GM23248 (cell line): ENCODE data around the gene CLEC3A. TPM values are rescaled to one million over a fixed set of nuclear protein-coding genes. Genes with fewer than 3 reads are reported as not detected.

ENCODE experiments used
- DNase-seq: peaks from one replicate; pipeline ENCODE4 v3.0.0-alpha.2; 2015
- H2AFZ ChIP-seq: fragments of 200-600 bp; sonication (generic); 2 replicates; pipeline ENCODE4 v1.6.1; 2016; ENCODE audit warnings: antibody characterized with exemption
- H3F3A ChIP-seq: fragments of 200-600 bp; sonication (generic); 2 replicates; pipeline ENCODE4 v1.6.1; 2016; ENCODE audit warnings: mild to moderate bottlenecking, antibody characterized with exemption, mixed run types; ENCODE audit not compliant: insufficient read depth
- H3K27ac ChIP-seq: fragments of 200-600 bp; sonication (generic); 2 replicates; pipeline ENCODE4 v1.5.1; 2016; ENCODE audit warnings: mild to moderate bottlenecking
- H3K27me3 ChIP-seq: fragments of 200-600 bp; sonication (generic); replicated peaks from 2 replicates; pipeline ENCODE4 v1.6.1; 2016; ENCODE audit warnings: mild to moderate bottlenecking; ENCODE audit not compliant: insufficient read depth
- H3K36me3 ChIP-seq: fragments of 200-600 bp; sonication (generic); 2 replicates; pipeline ENCODE4 v1.6.1; 2016; ENCODE audit warnings: low read depth, mild to moderate bottlenecking
- H3K4me1 ChIP-seq: fragments of 200-600 bp; sonication (generic); 2 replicates; pipeline ENCODE4 v1.6.1; 2016; ENCODE audit warnings: mild to moderate bottlenecking; ENCODE audit not compliant: insufficient read depth
- H3K4me2 ChIP-seq: fragments of 200-600 bp; sonication (generic); one replicate; pipeline ENCODE4 v1.6.1; 2016; ENCODE audit warnings: mild to moderate bottlenecking; ENCODE audit not compliant: unreplicated experiment
- H3K4me3 ChIP-seq: fragments of 200-600 bp; sonication (generic); 2 replicates; pipeline ENCODE4 v1.5.1; 2016; ENCODE audit warnings: mild to moderate bottlenecking
- H3K79me2 ChIP-seq: fragments of 200-600 bp; sonication (generic); 2 replicates; pipeline ENCODE4 v1.6.1; 2016; ENCODE audit warnings: mild to moderate bottlenecking; ENCODE audit not compliant: insufficient read depth
- H3K9ac ChIP-seq: fragments of 200-600 bp; sonication (generic); 2 replicates; pipeline ENCODE4 v1.6.1; 2016; ENCODE audit warnings: mild to moderate bottlenecking
- H3K9me2 ChIP-seq: fragments of 200-600 bp; sonication (generic); 2 replicates; pipeline ENCODE4 v1.6.1; 2016; ENCODE audit warnings: mixed run types, mild to moderate bottlenecking, moderate library complexity; ENCODE audit not compliant: insufficient read depth
- H3K9me3 ChIP-seq: fragments of 200-600 bp; sonication (generic); one replicate; pipeline ENCODE4 v1.6.1; 2017; ENCODE audit warnings: low read depth
- H4K20me1 ChIP-seq: fragments of 200-600 bp; sonication (generic); 2 replicates; pipeline ENCODE4 v1.6.0; 2016; ENCODE audit not compliant: insufficient read depth
- EZH2 ChIP-seq: fragments of 200-600 bp; sonication (generic); IDR thresholded peaks from 2 replicates; pipeline ENCODE4 v1.6.1; 2018; ENCODE audit warnings: antibody characterized with exemption, mild to moderate bottlenecking; ENCODE audit not compliant: insufficient read depth, poor library complexity, severe bottlenecking
- EZH2phosphoT487 ChIP-seq: fragments of 200-600 bp; sonication (generic); IDR thresholded peaks from 2 replicates; pipeline ENCODE4 v1.6.1; 2018; ENCODE audit warnings: antibody characterized with exemption, moderate library complexity, mild to moderate bottlenecking, low read depth; ENCODE audit not compliant: insufficient read depth
- WGBS, 2 experiments: methylation state at CpG; one replicate each; pipeline ENCODE4 v1.1.6; 2015 to 2017; ENCODE audit warnings: low lambda C conversion rate in 2 of 2, low coverage in 1 of 2; ENCODE audit errors: missing lambda C conversion rate in 2 of 2; 5-methylcytosine and 5-hydroxymethylcytosine counted together
- in situ Hi-C: fragments of 300-500 bp; cut with MboI; formaldehyde crosslinking; loops from 2 replicates; pipeline ENCODE4 v1.15.0; 2020
- polyA plus RNA-seq: library from polyadenylated mRNA; unstranded; fragments of >200 nt; fragmentation: Nextera tagmentation; extraction: Ambion mirVana; gene quantifications from 2 replicates; pipeline ENCODE4 v1.2.1, GENCODE V29; 2016
- total RNA-seq: library from RNA; depleted of rRNA; stranded (reverse); fragments of >200 nt; shearing (Covaris generic); gene quantifications from 2 replicates; pipeline ENCODE4 v1.2.3, GENCODE V29; 2014

CLEC3A gene
- total and polyA plus RNA-seq, 2 experiments from 2014 or later, result not detected

DNA sequence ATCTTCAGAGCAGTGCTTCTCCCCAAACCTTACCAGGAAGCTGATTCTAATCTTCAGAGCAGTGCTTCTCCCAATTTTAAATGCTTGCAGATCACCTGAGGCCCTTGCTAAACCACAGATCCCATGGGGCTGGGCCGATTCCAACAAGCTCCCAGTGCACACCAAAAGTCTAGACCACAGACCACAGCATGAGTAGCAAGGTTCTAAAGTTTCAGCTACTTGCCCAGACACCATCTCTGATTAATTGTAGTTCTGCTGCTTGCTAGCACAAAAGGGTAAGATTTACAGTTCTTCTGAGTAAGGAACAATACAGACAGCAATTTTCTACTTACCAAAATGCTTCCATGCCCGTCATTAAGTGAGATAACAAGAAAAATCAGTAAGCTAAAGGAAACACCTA lies 12.2 kb downstream of the CLEC3A start:
- Histone ChIP-seq H3K4me3 (no peak overlapping the region), H3K27me3 (no peaks in the 10 kb centered on the region), H3K27ac (no peak overlapping the region), H3K9me2 (no peaks in the 10 kb centered on the region), H3F3A (no peaks in the 10 kb centered on the region), H3K79me2 (no peaks in the 10 kb centered on the region), H3K9me3 (no peaks in the 10 kb centered on the region), H4K20me1 (no peaks in the 10 kb centered on the region), H3K4me1 (no peaks in the 10 kb centered on the region), H3K9ac (no peak overlapping the region), H2AFZ (no peak overlapping the region), H3K36me3 (no peaks in the 10 kb centered on the region), H3K4me2 (no peak overlapping the region)
- 9 to 18% methylated on average over 2 of the region's 2 CpGs for WGBS, 2 experiments
- no peak for DNase-seq
- TF ChIP-seq EZH2phosphoT487 (no peak), EZH2 (no peak)
- in situ Hi-C loops, result no loop called here

DNA sequence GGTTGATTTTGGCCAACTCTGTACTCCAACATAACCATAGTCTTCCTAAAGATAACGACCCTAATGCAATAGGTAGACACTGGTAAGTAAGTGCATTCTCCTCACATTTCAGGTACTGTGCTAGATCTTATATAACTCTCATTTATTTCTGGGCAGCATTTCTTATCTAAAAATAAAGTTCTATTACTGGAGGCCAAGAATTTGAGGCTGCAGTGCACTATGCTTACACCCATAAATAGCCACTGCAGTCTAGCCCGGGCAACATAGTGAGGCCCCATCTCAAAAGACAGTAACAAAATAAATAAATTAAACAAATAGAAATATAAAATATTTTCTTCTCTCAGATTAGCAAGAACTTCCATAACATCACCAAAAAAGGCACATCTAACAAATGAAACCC lies 12.7 kb downstream of the CLEC3A start:
- no peaks in the 10 kb centered on the region for H3K36me3 ChIP-seq
- no peaks in the 10 kb centered on the region for H3K79me2 ChIP-seq
- H3K9me3 ChIP-seq, result no peaks in the 10 kb centered on the region
- DNase-seq, result no peak
- H3K27me3 ChIP-seq, result no peaks in the 10 kb centered on the region
- H3K9me2 ChIP-seq, result no peaks in the 10 kb centered on the region
- TF ChIP-seq EZH2phosphoT487 (no peak), EZH2 (no peak)
- in situ Hi-C loops, result no loop called here
- 25 to 32% methylated on average over 2 of the region's 2 CpGs for WGBS, 2 experiments
- no peak overlapping the region for H3K9ac ChIP-seq
- no peaks in the 10 kb centered on the region for H4K20me1 ChIP-seq
- no peaks in the 10 kb centered on the region for H3F3A ChIP-seq
- no peak overlapping the region for H3K27ac ChIP-seq
- H2AFZ ChIP-seq, result no peak overlapping the region
- H3K4me2 ChIP-seq, result no peak overlapping the region
- no peaks in the 10 kb centered on the region for H3K4me1 ChIP-seq
- no peak overlapping the region for H3K4me3 ChIP-seq

DNA sequence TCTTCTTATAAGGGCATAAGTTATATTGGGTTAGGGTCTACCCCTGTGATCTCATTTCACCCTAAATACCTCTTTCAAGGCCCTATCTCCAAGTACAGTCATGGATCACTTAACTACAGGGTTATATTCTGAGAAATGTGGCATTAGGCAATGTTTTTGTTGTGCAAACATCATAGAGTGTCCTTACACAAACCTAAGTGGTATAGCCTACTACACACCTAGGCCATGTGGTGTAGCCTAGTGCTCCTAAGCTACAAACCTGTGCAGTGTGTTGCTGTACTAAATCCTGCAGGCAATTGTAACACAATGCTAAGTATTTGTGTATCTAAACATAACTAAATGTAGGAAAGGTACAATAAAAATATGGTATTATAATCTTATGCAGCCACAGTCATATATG lies 18.0 kb downstream of the CLEC3A start:
- Histone ChIP-seq H2AFZ (no peak overlapping the region), H3K4me2 (no peak overlapping the region), H3K27ac (no peak overlapping the region), H3K4me3 (no peak overlapping the region), H3K9me2 (no peaks in the 10 kb centered on the region), H3F3A (no peaks in the 10 kb centered on the region), H3K4me1 (no peaks in the 10 kb centered on the region), H3K9ac (no peak overlapping the region), H4K20me1 (no peaks in the 10 kb centered on the region), H3K79me2 (no peaks in the 10 kb centered on the region), H3K9me3 (no peaks in the 10 kb centered on the region), H3K36me3 (no peaks in the 10 kb centered on the region), H3K27me3 (no peaks in the 10 kb centered on the region)
- in situ Hi-C loops, result no loop called here
- no peak for DNase-seq
- no peak for TF ChIP-seq EZH2phosphoT487
- TF ChIP-seq EZH2, result no peak

DNA sequence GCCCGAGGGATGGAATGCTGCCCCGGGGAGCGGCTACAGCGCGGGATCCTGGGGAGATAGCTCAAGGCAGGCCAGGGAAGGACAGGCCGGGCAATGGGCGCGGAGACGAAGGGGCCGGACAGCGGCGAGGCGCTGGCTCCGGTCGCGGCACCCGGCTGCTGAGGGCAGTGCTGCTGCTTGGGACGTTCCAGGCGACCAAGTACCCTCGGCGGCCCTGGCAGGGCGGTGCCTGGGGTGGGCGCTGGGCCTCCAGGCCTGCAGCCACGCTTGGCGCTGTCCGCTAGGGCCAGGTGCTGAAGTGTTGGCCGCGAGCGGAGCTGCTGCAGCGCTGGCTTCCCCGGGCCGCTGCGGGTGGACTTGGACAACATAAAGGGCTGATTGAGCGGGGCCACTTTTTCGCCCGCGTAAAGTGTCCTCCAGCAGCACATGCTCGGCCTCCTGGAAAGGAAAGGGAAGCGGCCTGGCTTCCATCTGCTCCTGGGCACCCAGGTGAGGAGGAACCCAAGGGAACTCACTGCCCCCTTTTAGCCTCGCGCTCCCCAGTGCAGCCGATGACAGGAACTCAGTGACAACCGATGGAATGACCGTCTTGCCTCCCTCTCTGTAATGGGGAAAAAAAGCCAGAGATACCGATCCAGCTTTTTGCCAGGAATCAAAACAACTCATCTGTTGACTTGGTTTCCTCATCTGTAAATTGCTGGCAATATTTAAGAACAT lies 23.7 kb downstream of the CLEC3A start:
- Histone ChIP-seq H3K79me2 (no peaks in the 10 kb centered on the region), H3K9me3 (no peaks in the 10 kb centered on the region), H3F3A (no peaks in the 10 kb centered on the region), H3K9ac (no peak overlapping the region), H3K4me2 (peak overlapping the region; percentile 57), H2AFZ (no peak overlapping the region), H3K4me3 (no peak overlapping the region), H3K27me3 (no peaks in the 10 kb centered on the region), H3K9me2 (no peaks in the 10 kb centered on the region), H3K27ac (no peak overlapping the region), H3K4me1 (no peaks in the 10 kb centered on the region), H3K36me3 (no peaks in the 10 kb centered on the region), H4K20me1 (no peaks in the 10 kb centered on the region)
- in situ Hi-C loops, result no loop called here
- TF ChIP-seq EZH2, result no peak
- TF ChIP-seq EZH2phosphoT487, result no peak
- peak; percentile 71 for DNase-seq
- WGBS, 2 experiments, result 14% methylated on average over 33 to 38 of the region's 45 CpGs

DNA sequence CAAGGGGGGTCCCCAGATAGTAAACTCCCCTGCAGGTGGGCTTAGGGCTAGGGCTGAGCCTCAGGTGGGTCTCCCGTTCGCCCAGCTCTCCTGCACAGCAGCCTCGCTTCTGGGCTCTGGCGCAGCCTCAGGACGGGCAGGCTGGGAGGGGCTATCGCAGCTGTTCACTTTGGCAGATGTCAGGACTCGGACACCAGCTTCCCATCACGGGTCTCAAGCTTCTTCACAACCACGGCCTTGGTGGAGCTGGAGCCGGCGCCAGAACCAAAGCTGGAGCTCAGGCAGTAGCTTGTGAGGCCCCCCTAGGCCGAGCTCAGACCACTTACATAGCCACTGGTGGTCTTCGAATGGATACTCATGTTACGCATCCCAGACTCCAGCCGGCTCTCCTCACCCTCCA lies 26.0 kb downstream of the CLEC3A start:
- WGBS, 2 experiments, result 37 to 41% methylated on average over 15 of the region's 15 CpGs
- in situ Hi-C loops, result no loop called here
- Histone ChIP-seq H3K79me2 (no peaks in the 10 kb centered on the region), H4K20me1 (no peaks in the 10 kb centered on the region), H3K27ac (no peak overlapping the region), H2AFZ (no peak overlapping the region), H3K9me2 (no peaks in the 10 kb centered on the region), H3K9me3 (no peaks in the 10 kb centered on the region), H3K27me3 (no peaks in the 10 kb centered on the region), H3F3A (no peaks in the 10 kb centered on the region), H3K4me2 (no peak overlapping the region), H3K36me3 (no peaks in the 10 kb centered on the region), H3K9ac (no peak overlapping the region), H3K4me1 (no peaks in the 10 kb centered on the region), H3K4me3 (no peak overlapping the region)
- no peak for TF ChIP-seq EZH2phosphoT487
- no peak for TF ChIP-seq EZH2
- no peak for DNase-seq
